GM12872 (cell line): ENCODE data around the gene AUTS2.

ENCODE experiments used
- TF ChIP-seq, protein P1 (sequence below): IDR thresholded peaks from 3 replicates; pipeline ENCODE4 v1.5.1; 2011; ENCODE audit warnings: low read depth, mild to moderate bottlenecking, low read length, moderate library complexity; ENCODE audit not compliant: insufficient read depth

The AUTS2 gene

GRCh38 chr7:70270149-70270548 is 671.9 kb downstream of the AUTS2 start:
- TF ChIP-seq, protein P1, sequence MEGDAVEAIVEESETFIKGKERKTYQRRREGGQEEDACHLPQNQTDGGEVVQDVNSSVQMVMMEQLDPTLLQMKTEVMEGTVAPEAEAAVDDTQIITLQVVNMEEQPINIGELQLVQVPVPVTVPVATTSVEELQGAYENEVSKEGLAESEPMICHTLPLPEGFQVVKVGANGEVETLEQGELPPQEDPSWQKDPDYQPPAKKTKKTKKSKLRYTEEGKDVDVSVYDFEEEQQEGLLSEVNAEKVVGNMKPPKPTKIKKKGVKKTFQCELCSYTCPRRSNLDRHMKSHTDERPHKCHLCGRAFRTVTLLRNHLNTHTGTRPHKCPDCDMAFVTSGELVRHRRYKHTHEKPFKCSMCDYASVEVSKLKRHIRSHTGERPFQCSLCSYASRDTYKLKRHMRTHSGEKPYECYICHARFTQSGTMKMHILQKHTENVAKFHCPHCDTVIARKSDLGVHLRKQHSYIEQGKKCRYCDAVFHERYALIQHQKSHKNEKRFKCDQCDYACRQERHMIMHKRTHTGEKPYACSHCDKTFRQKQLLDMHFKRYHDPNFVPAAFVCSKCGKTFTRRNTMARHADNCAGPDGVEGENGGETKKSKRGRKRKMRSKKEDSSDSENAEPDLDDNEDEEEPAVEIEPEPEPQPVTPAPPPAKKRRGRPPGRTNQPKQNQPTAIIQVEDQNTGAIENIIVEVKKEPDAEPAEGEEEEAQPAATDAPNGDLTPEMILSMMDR = no peak

DNA sequence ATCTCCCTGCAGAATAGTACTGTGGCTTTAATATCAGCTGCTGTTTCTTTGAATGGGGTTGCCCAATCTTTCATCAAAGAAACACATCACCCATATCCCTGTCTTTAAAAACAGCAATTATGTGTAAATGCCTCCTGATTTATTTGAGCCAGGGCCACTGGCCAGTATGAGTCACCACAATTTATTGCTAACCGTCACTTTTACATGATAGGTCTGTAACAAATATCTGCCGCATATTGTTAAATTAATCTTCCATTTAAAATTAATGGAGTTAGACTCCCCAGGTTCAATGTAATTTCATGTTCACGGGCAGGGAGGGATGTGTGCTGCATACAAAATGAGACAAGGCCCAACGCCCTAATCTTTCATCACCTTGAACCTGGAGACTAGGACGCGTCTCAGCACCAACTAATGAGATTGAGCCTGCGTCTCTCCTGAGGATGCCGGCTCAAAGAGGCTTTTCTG is 673.4 kb downstream of the AUTS2 start:
- TF ChIP-seq, protein P1 = no peak

- TF ChIP-seq, protein P1 = no peak
Measured at GRCh38 chr7:70285187-70285586, 686.9 kb downstream of the AUTS2 start.

GRCh38 chr7:70285854-70286253 is 687.6 kb downstream of the AUTS2 start:
- TF ChIP-seq, protein P1 = no peak

DNA sequence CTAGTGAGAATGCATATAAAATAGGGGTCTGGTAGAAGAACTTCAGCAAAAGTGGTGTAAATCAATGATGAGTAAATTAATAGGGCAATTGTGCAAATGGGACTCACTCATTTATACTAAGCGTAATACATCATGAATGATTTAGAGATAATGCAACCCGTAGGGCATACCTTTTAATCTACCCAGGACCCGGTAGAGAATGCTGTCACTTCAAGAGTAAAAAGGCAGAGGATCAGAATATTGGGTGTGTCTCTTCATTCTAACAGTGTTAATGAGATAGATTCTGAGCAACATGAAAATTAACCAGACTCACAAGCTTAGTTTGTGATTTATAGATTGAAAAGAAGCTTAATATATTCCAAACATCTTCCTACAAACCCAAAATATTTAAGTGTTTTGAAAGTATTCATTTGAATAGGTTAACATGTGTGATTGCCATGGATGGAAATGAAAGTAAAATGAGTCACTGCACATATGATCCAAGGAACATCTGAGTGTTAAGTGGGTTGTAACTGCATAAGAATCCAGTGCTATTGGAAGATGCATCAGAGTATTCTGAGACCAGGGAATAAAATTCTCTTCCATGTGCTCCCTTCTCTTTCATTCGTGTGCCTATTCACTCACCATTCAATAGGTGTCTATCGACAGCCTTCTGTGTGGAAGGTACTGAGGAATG is 690.6 kb downstream of the AUTS2 start:
- TF ChIP-seq, protein P1 = no peak

DNA sequence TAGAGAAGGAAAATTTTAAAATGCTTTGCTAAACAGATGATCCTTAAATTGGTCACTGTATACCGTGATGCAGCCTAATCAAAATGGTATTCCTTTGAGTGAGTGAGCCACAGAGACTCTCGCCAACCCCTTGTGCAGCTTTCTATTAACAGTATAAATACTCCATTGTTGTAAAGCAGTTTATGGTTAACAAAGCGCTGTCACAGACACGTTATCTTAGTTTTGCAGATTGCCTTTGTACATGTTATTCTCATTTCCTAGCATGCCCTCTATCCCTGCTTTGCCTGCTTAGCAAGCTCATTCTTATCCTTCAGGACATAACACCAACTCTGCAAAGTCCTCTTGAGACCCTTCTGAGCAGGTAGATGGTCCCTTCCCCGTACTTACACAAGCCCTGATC is 694.4 kb downstream of the AUTS2 start:
- TF ChIP-seq, protein P1 = no peak

DNA sequence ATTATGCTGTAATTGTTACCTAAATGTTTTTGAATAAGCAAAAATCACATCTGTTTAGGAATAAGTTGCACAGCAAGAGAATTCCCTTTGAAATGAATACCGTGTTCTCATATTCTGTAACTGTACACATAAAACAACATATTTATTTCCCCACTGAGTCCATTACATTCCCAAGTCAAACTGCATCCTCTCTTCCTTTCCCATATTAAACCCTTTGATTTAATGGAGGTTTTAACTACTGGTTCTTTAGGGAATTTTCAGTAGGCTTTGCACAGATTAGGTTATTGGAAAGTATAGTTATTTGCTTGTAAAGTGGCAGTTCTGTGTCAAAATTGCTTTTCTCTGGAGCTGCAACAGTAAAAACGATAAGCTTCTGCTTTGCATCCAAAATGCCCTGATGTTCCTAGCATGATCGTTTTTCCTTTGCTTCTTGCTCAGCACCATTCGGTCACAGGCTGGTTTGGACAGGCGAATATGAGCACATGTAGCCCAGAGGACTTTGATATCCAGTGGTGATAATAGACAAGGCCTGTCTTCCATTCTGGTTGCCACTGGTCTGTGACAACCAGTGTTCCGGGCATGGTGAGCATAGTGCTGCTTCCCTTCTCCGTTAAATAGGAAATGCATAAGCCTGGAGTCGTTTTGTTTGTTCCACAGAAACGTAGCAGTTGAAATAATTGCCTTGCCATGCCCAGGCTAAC is 696.1 kb downstream of the AUTS2 start:
- TF ChIP-seq, protein P1 = no peak
